Fibroblast of skin of scalp (primary cell): ENCODE data around the gene CA12.

Experiments
- DNase-seq: peaks from one replicate; pipeline ENCODE4 v3.0.0-alpha.2; 2013

Gene CA12

GRCh38 chr15:63301088-63301487, 80.6 kb downstream of the CA12 start:
- no peak for DNase-seq

GRCh38 chr15:63299943-63300575, 81.6 kb downstream of the CA12 start:
- no peak for DNase-seq

- no peak for DNase-seq
These were observed 85.5 kb downstream of the CA12 start for GRCh38 chr15:63296195-63296594.

- no peak for DNase-seq
These were observed 86.3 kb downstream of the CA12 start for GRCh38 chr15:63295341-63295740.

GRCh38 chr15:63294359-63294758, 87.3 kb downstream of the CA12 start:
- DNase-seq, result no peak

GRCh38 chr15:63292771-63293170, 88.9 kb downstream of the CA12 start:
- peak; percentile 42 for DNase-seq

GRCh38 chr15:63292241-63292640, 89.4 kb downstream of the CA12 start:
- no peak for DNase-seq

GRCh38 chr15:63291507-63291906, 90.1 kb downstream of the CA12 start:
- peak; percentile 96 for DNase-seq

GRCh38 chr15:63288778-63289378, 92.8 kb downstream of the CA12 start:
- peak; percentile 68 for DNase-seq

- DNase-seq, result no peak
These were observed 93.3 kb downstream of the CA12 start for GRCh38 chr15:63288342-63288741.

GRCh38 chr15:63287109-63287508, 94.5 kb downstream of the CA12 start:
- no peak for DNase-seq

- DNase-seq, result no peak
These were observed 97.3 kb downstream of the CA12 start for GRCh38 chr15:63284335-63284734.

GRCh38 chr15:63283126-63283525, 98.5 kb downstream of the CA12 start:
- no peak for DNase-seq

GRCh38 chr15:63277893-63278456, 103.7 kb downstream of the CA12 start:
- no peak for DNase-seq

GRCh38 chr15:63277038-63277892, 104.4 kb downstream of the CA12 start, which contains the start of gene APH1B:
Gene APH1B, plus strand, starts transcription at chr15:63277605. Its CDS starts 19 bp downstream, at chr15:63277624.
- peak; percentile 77 for DNase-seq

GRCh38 chr15:63276342-63277037, 105.2 kb downstream of the CA12 start:
- no peak for DNase-seq

- peak; percentile 45 for DNase-seq
These were observed 107.2 kb downstream of the CA12 start for GRCh38 chr15:63274427-63274826.
